GM12878 (cell line): ENCODE results near the gene ADSS1. TPM values are rescaled to one million over a fixed set of nuclear protein-coding genes. Genes with fewer than 3 reads are reported as not detected.

Experiments
- ATAC-seq: fragments of 200-7000 bp; cut with Tn5 transposase; 3 replicates; pipeline ENCODE4 v1.9.1; 2020; ENCODE audit warnings: mild to moderate bottlenecking, moderate library complexity
- BruUV-seq: library from RNA; stranded (reverse); fragments of 400-500 nt; replicated peaks from 2 replicates; lab custom pipeline; 2021; lab: Mats Ljungman, UMichigan
- CTCF ChIA-PET: fragments of 300-600 bp; sonication (Branson Sonifier 250); formaldehyde crosslinking; extraction: SDS; loops from one replicate; lab custom pipeline; 2021; ENCODE audit warnings: inconsistent platforms; lab: Yijun Ruan, JAX
- POLR2A ChIA-PET: fragments of 350-600 bp; formaldehyde crosslinking; extraction: SDS; loops from one replicate; lab custom pipeline; 2021; ENCODE audit warnings: inconsistent platforms; lab: Charles Lee
- RAD21 ChIA-PET: fragments of 300-600 bp; sonication (Branson Sonifier 250); formaldehyde crosslinking; loops from one replicate; lab custom pipeline; 2023; ENCODE audit warnings: antibody characterized with exemption; ENCODE audit not compliant: unreplicated experiment; lab: Charles Lee
- SMC1A ChIA-PET: fragments of 300-600 bp; sonication (Branson Sonifier 250); formaldehyde crosslinking; loops from one replicate; lab custom pipeline; 2023; ENCODE audit not compliant: unreplicated experiment, uncharacterized antibody; lab: Charles Lee
- DNase-seq: peaks from one replicate; pipeline ENCODE4 v3.0.0-alpha.2; 2011; ENCODE audit warnings: low read depth, low spot score
- FAIRE-seq: peaks from 3 replicates; lab custom pipeline; 2011; peaks lifted over from hg19 to GRCh38; lab: Jason Lieb, UNC
- H2AFZ ChIP-seq: 2 replicates; pipeline ENCODE4 v1.6.0; 2011; ENCODE audit warnings: low read depth, low read length, control low read depth; ENCODE audit not compliant: control insufficient read depth
- H3K27ac ChIP-seq: 2 replicates; pipeline ENCODE4 v1.5.1; 2011; ENCODE audit warnings: control low read depth; ENCODE audit not compliant: control insufficient read depth, insufficient read depth
- H3K27me3 ChIP-seq, 2 experiments: replicated peaks in 1 of 2; 2 replicates each; pipeline versions ENCODE4 v1.6.0 to v1.6.1; 2011; ENCODE audit warnings: low read length in 1 of 2; ENCODE audit not compliant: control insufficient read depth in 2 of 2, insufficient read depth in 2 of 2
- H3K36me3 ChIP-seq, 2 experiments: 2 replicates each; pipeline ENCODE4 v1.5.1; 2011; ENCODE audit warnings: low read length in 1 of 2; ENCODE audit not compliant: control insufficient read depth in 2 of 2, insufficient read depth in 2 of 2
- H3K4me1 ChIP-seq: 2 replicates; pipeline ENCODE4 v1.6.1; 2011; ENCODE audit warnings: mild to moderate bottlenecking, low read length, moderate library complexity, mixed read lengths; ENCODE audit not compliant: control insufficient read depth, insufficient read depth
- H3K4me2 ChIP-seq: 2 replicates; pipeline ENCODE4 v1.6.0; 2011; ENCODE audit warnings: control low read depth; ENCODE audit not compliant: control insufficient read depth, insufficient read depth
- H3K4me3 ChIP-seq: fragments of 200-600 bp; sonication (generic); 2 replicates; pipeline ENCODE4 v1.5.1; 2016
- H3K79me2 ChIP-seq: 2 replicates; pipeline ENCODE4 v1.6.0; 2011; ENCODE audit warnings: low read length; ENCODE audit not compliant: control insufficient read depth, insufficient read depth
- H3K9ac ChIP-seq: 2 replicates; pipeline ENCODE4 v1.8.0; 2011; ENCODE audit warnings: low read length, control low read depth, mixed read lengths; ENCODE audit not compliant: control insufficient read depth, insufficient read depth
- H3K9me3 ChIP-seq: replicated peaks from 3 replicates; pipeline ENCODE4 v1.5.1; 2011; ENCODE audit warnings: mild to moderate bottlenecking, low read length; ENCODE audit not compliant: control insufficient read depth, insufficient read depth
- H4K20me1 ChIP-seq: 2 replicates; pipeline ENCODE4 v1.6.0; 2011; ENCODE audit not compliant: control insufficient read depth, insufficient read depth
- BCL11A ChIP-seq: IDR thresholded peaks from 2 replicates; pipeline ENCODE4 v1.6.1; 2011; ENCODE audit warnings: low read depth, low read length
- CTCF ChIP-seq, 3 experiments: IDR thresholded peaks in 2 of 3; conservative IDR thresholded peaks in 1 of 3; 2 replicates each; pipeline ENCODE4 v1.5.1; 2011; ENCODE audit warnings: low read depth in 3 of 3, low read length in 3 of 3, mild to moderate bottlenecking in 3 of 3, control low read depth in 2 of 3, moderate library complexity in 2 of 3, inconsistent platforms in 1 of 3, mixed read lengths in 1 of 3; ENCODE audit not compliant: control insufficient read depth in 2 of 3, insufficient read depth in 1 of 3; ENCODE audit errors: extremely low read depth in 1 of 3
- ESRRA ChIP-seq: IDR thresholded peaks from 2 replicates; pipeline ENCODE4 v1.6.1; 2012; ENCODE audit warnings: mild to moderate bottlenecking, low read length, improper control_type of control experiment
- IKZF2 ChIP-seq, 2 experiments: fragments of 450-650 bp; IDR thresholded peaks; 2 replicates each; pipeline ENCODE4 v1.6.1; 2017; ENCODE audit warnings: mild to moderate bottlenecking in 2 of 2, moderate library complexity in 2 of 2
- IRF4 ChIP-seq: IDR thresholded peaks from 2 replicates; pipeline ENCODE4 v1.6.1; 2011; ENCODE audit warnings: low read depth, low read length
- JUNB ChIP-seq: IDR thresholded peaks from 2 replicates; pipeline ENCODE4 v1.6.1; 2016; ENCODE audit warnings: antibody characterized with exemption, mild to moderate bottlenecking
- MLLT1 ChIP-seq: fragments of 450-650 bp; IDR thresholded peaks from 2 replicates; pipeline ENCODE4 v1.6.1; 2016; ENCODE audit warnings: mild to moderate bottlenecking
- MTA2 ChIP-seq: fragments of 450-650 bp; IDR thresholded peaks from 2 replicates; pipeline ENCODE4 v1.6.1; 2016; ENCODE audit warnings: low read depth, mild to moderate bottlenecking, moderate library complexity
- MYC ChIP-seq: IDR thresholded peaks from 2 replicates; pipeline ENCODE4 v1.6.1; 2011; ENCODE audit warnings: mild to moderate bottlenecking, low read length, moderate library complexity, inconsistent platforms; ENCODE audit not compliant: insufficient read depth, insufficient replicate concordance, insufficient read length, severe bottlenecking
- NR2F1 ChIP-seq: fragments of 450-650 bp; conservative IDR thresholded peaks from 2 replicates; pipeline ENCODE4 v1.6.1; 2017; ENCODE audit warnings: mild to moderate bottlenecking
- NRF1 ChIP-seq: conservative IDR thresholded peaks from 2 replicates; pipeline ENCODE4 v1.6.1; 2011; ENCODE audit warnings: mild to moderate bottlenecking, low read depth, low read length, improper control_type of control experiment
- RAD21 ChIP-seq: IDR thresholded peaks from 2 replicates; pipeline ENCODE4 v1.6.1; 2011; ENCODE audit warnings: mild to moderate bottlenecking, low read depth, low read length, moderate library complexity; ENCODE audit not compliant: insufficient read depth
- SREBF1 ChIP-seq: IDR thresholded peaks from 2 replicates; pipeline ENCODE4 v1.6.1; 2012; ENCODE audit warnings: mild to moderate bottlenecking, low read length
- TCF7 ChIP-seq: IDR thresholded peaks from 2 replicates; pipeline ENCODE4 v1.6.1; 2014; ENCODE audit warnings: antibody characterized with exemption, borderline replicate concordance
- ZBTB11 ChIP-seq: fragments of 450-650 bp; formaldehyde crosslinking; IDR thresholded peaks from 2 replicates; pipeline ENCODE4 v1.5.0; 2022; ENCODE audit warnings: mild to moderate bottlenecking, missing genetic modification characterization
- ZSCAN29 ChIP-seq: fragments of 450-650 bp; IDR thresholded peaks from 2 replicates; pipeline ENCODE4 v1.6.1; 2017; ENCODE audit warnings: mild to moderate bottlenecking, moderate library complexity
- WGBS: methylation state at CpG from one replicate; pipeline ENCODE4 v1.1.6; 2016; ENCODE audit warnings: low lambda C conversion rate; ENCODE audit not compliant: insufficient replicate concordance, insufficient coverage; ENCODE audit errors: missing lambda C conversion rate; 5-methylcytosine and 5-hydroxymethylcytosine counted together
- in situ Hi-C: fragments of 300-500 bp; cut with MboI; formaldehyde crosslinking; loops from 9 replicates; pipeline ENCODE4 v1.14.3; 2018; ENCODE audit warnings: mixed read lengths
- intact Hi-C: fragments of 100-400 bp; cut with micrococcal nuclease; formaldehyde crosslinking; loops from one replicate; pipeline ENCODE4 v1.14.2; 2022; ENCODE audit not compliant: unreplicated experiment
- polyA plus RNA-seq, 11 experiments: library from polyadenylated mRNA; depleted of rRNA in 4 of 11; unstranded in 6 of 11; stranded (reverse) in 5 of 11; fragments of >200 nt; fragmentation: Nextera tagmentation in 4 of 11; fragmentation: Illumina TruSeq in 1 of 11; extraction: Ambion mirVana in 4 of 11; extraction: Trizol in 1 of 11; gene quantifications; 1 replicate in 1 of 11; 2 replicates in 10 of 11; pipeline versions ENCODE4 v1.2.1 to v1.2.3, GENCODE V29; 2011 to 2016; ENCODE audit warnings: inconsistent platforms in 2 of 11, missing spikeins in 2 of 11, low read depth in 1 of 11
- total RNA-seq, 4 experiments: library from RNA; depleted of rRNA in 3 of 4; stranded (reverse); fragments of >200 nt in 3 of 4; fragmentation: Illumina TruSeq in 1 of 4; extraction: Trizol in 1 of 4; gene quantifications; 2 replicates each; pipeline versions ENCODE4 v1.2.1 to v1.2.3, GENCODE V29; 2013 to 2021

ADSS1 gene
- total and polyA plus RNA-seq, 10 of the 15 experiments (the other 5 are each of a cell fraction or from before 2014, with no cell fraction given): 0.11 to 0.45 (median 0.28) TPM; not detected in 5

GRCh38 chr14:104697892-104698583, 26.0 kb upstream of the ADSS1 start:
- Histone ChIP-seq H3K27me3 (no peaks in the 10 kb centered on the region), H2AFZ (no peak overlapping the region), H3K27ac (no peak overlapping the region), H3K4me3 (no peak overlapping the region), H3K36me3 (peaks cover 0 to 4% of the 10 kb centered on the region in 2 experiments; a peak in 2 of 4 replicates), H4K20me1 (no peaks in the 10 kb centered on the region; the same call in 1 of the 2 replicates), H3K79me2 (peaks cover 5% of the 10 kb centered on the region), H3K4me2 (no peak overlapping the region), H3K9ac (no peak overlapping the region), H3K4me1 (peaks cover 14% of the 10 kb centered on the region), H3K9me3 (no peaks in the 10 kb centered on the region)
- ATAC-seq (no peak), DNase-seq (no peak), FAIRE-seq (no peak)
- BruUV-seq: no TSS peak
- 81% methylated on average over 19 of the region's 19 CpGs for WGBS
- ChIA-PET POLR2A (no interaction called here), RAD21 (no interaction called here), SMC1A (no interaction called here), CTCF (no interaction called here)
- intact Hi-C loops (no loop called here), in situ Hi-C loops (no loop called here)
- TF ChIP-seq NRF1 (no peak), NR2F1 (no peak), MTA2 (no peak), BCL11A (no peak), IRF4 (no peak), ESRRA (no peak), JUNB (no peak), ZSCAN29 (no peak), MLLT1 (no peak), SREBF1 (no peak), TCF7 (no peak), IKZF2 (IDR thresholded peaks at IDR 0.05) (no peak), RAD21 (no peak), CTCF (IDR thresholded peaks at IDR 0.05 in 2 of 3, conservative IDR thresholded peaks at IDR 0.05 in 1 of 3; ENCODE audit: control insufficient read depth in 2 of 3, extremely low read depth in 1 of 3, insufficient read depth in 1 of 3, low read depth in 3 of 3, low read length in 3 of 3) (no peak), ZBTB11 (CRISPR knock-in tag) (no peak), MYC (no peak)
